ENCODE results near the gene TSPYL4.
A peak's percentile ranks its signal among the peaks of the same experiment; 100 is the strongest.

Gene TSPYL4

DNA sequence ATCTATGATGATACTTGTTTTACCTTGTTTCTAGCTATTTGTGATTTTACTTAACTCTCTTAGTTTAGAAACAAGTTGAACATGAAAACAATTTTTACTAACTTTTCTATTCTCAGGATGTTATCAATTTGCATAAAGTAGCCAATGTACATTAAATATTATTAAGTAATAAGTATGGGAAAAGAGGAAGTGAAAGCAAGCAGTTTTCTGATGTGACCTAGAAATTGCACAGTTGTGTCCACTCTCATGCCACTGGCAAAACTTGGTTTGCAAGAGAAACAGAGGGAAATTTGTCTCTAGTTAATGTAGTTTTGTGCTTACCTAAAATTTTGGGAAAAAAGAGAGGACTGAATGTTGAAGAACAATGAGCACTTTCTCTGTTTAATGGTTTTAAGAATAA lies 45.1 kb upstream of the TSPYL4 start:
- Histone ChIP-seq H3K27ac (replicated peaks) (no peak overlapping the region), H3K4me3 (replicated peaks; ENCODE audit: insufficient read depth, low read length) (no peak overlapping the region), H3K27me3 (ENCODE audit: insufficient read depth, poor library complexity, severe bottlenecking) (no peaks in the 10 kb centered on the region)
- DNase-seq (ENCODE audit: low read depth in 1 of 2, low spot score in 1 of 2) = no peak
- TF ChIP-seq POLR2AphosphoS5 (IDR thresholded peaks at IDR 0.05; ENCODE audit: low read depth) = no peak
- no peak for TF ChIP-seq CTCF (IDR thresholded peaks at IDR 0.05; ENCODE audit: insufficient read depth, low read length)
- TF ChIP-seq REST (IDR thresholded peaks at IDR 0.05; ENCODE audit: insufficient replicate concordance, low read depth) = no peak
- TF ChIP-seq SPI1 (IDR thresholded peaks at IDR 0.05; ENCODE audit: borderline replicate concordance, low read depth) = peak; percentile 58
- no peak for TF ChIP-seq GABPA (IDR thresholded peaks at IDR 0.05; ENCODE audit: low read depth)

DNA sequence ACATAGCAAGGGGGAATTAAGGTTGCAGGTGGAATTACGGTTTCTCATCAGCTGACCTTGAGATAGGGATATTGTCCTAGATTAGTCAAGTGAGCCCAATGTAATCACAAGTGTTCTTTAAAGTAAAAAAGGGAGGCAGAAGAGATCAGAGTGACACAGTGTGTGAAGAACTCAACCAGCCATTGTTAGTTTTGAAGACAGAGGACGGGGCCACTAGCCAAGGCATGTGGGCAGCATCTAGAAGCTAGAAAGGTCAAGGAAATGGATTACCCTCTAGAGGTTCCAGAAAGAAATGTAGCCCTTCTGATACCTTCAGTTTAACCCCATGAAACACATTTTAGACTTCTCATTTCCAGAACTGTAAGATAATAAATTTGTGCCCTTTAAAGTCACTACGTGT lies 44.4 kb upstream of the TSPYL4 start:
- no peak for TF ChIP-seq SPI1 (IDR thresholded peaks at IDR 0.05; ENCODE audit: borderline replicate concordance, low read depth)
- no peak for TF ChIP-seq CTCF (IDR thresholded peaks at IDR 0.05; ENCODE audit: insufficient read depth, low read length)
- no peak for TF ChIP-seq GABPA (IDR thresholded peaks at IDR 0.05; ENCODE audit: low read depth)
- H3K4me3 ChIP-seq (replicated peaks; ENCODE audit: insufficient read depth, low read length) = no peak overlapping the region
- H3K27ac ChIP-seq (replicated peaks) = no peak overlapping the region
- H3K27me3 ChIP-seq (ENCODE audit: insufficient read depth, poor library complexity, severe bottlenecking) = no peaks in the 10 kb centered on the region
- DNase-seq (ENCODE audit: low read depth in 1 of 2, low spot score in 1 of 2) = no peak

DNA sequence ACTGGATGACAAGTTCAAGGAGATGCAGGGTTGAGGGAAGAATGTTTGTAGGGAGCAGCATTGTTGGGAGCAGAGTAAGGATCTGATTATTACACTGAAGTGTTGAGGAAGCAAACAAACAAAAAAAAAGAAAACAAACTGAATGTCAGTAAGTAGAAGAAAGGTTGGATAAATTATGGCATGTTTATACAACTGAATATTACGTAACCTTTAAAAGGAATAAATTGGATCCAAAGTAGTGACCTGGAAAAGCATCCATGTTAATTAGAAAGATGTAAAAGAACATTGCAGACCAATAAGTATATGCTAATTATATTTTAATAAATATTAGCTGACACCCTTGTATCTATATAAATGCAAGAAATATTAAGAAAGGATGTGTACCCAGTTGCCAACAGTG lies 38.7 kb upstream of the TSPYL4 start:
- Histone ChIP-seq H3K27ac (replicated peaks) (no peak overlapping the region), H3K27me3 (ENCODE audit: insufficient read depth, poor library complexity, severe bottlenecking) (no peaks in the 10 kb centered on the region), H3K4me3 (replicated peaks; ENCODE audit: insufficient read depth, low read length) (no peak overlapping the region)
- no peak for DNase-seq (ENCODE audit: low read depth in 1 of 2, low spot score in 1 of 2)
- TF ChIP-seq CTCF (IDR thresholded peaks at IDR 0.05; ENCODE audit: insufficient read depth, low read length) = no peak

GRCh38 chr6:116291701-116292396 lies 38.0 kb upstream of the TSPYL4 start:
- DNase-seq (ENCODE audit: low read depth in 1 of 2, low spot score in 1 of 2) = no peak
- H3K4me3 ChIP-seq (replicated peaks; ENCODE audit: insufficient read depth, low read length) = no peak overlapping the region
- no peaks in the 10 kb centered on the region for H3K27me3 ChIP-seq (ENCODE audit: insufficient read depth, poor library complexity, severe bottlenecking)
- H3K27ac ChIP-seq (replicated peaks) = no peak overlapping the region
- TF ChIP-seq CTCF (IDR thresholded peaks at IDR 0.05; ENCODE audit: insufficient read depth, low read length) (no peak), GABPA (IDR thresholded peaks at IDR 0.05; ENCODE audit: low read depth) (no peak), SPI1 (IDR thresholded peaks at IDR 0.05; ENCODE audit: borderline replicate concordance, low read depth) (no peak), REST (IDR thresholded peaks at IDR 0.05; ENCODE audit: insufficient replicate concordance, low read depth) (no peak), POLR2AphosphoS5 (IDR thresholded peaks at IDR 0.05; ENCODE audit: low read depth) (no peak)

All from HL-60 (cell line).